HG03097 (cell line): Measurements from ENCODE around the gene DACH1.
"Not testable (repeated sequence)": the region's sequence is repeated elsewhere in the genome, so short reads cannot be mapped to it uniquely, and the experiment has no call there.

Experiments used
- ATAC-seq: cut with Tn5 transposase; IDR thresholded peaks from one replicate; pipeline ENCODE4 v1.9.1; 2021; ENCODE audit not compliant: unreplicated experiment, low FRiP score

Gene DACH1

DNA sequence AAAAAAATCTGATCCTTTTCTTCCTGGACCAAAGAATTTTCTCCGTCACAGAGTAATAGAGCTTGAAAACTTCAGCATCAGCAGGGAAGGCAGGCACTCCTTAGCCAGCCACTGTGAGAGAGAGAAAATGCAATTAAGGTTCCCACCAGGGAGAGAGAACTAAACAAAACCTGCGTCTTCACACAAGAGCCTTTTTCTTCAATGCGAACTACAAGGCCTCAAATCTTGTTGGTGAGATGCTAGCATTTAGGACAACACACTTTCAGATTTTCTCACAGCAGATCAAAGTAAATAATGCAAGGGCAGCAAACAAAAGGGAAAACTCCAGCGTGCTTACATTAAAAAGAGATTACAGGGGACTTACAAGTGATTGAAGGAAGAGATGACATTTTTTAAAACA is 80.1 kb downstream of the DACH1 start:
- no peak for ATAC-seq

DNA sequence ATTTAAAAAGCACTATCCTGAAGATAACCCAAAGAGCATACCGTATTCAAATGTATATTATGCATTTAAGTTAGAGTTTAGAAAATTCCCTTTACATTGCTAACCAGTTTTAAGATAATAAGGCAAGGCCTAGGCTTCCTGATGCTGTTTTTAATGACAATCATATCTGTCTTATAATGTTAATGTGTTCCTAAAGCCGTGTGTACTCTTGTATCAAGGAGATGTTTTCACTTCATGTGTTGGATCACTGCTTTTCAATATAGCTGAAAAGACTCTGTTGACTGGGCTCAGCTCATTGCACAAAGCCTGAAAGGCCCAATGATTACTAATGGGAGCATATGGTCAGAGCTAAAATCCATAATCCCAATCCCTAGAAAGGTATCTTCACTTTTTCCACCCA is 81.6 kb downstream of the DACH1 start:
- no peak for ATAC-seq

DNA sequence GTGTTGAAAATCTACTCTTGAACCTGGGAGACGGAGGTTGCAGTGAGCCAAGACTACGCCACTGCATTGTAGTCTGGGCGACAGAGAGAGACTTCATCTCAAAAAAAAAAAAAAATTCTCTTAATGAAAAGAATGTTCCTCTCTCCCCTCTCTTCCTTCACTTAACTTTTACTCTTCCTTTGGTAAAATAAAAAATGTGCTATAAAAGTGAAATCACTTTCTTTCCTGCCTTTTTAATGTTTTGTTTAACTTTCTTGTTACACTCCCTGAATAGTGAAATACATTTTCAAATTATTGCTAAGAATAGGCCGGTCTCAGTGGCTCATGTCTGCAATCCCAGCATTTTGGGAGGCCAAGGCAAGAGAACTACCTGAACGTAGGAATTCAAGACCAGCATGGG is 86.5 kb downstream of the DACH1 start:
- ATAC-seq = no peak

DNA sequence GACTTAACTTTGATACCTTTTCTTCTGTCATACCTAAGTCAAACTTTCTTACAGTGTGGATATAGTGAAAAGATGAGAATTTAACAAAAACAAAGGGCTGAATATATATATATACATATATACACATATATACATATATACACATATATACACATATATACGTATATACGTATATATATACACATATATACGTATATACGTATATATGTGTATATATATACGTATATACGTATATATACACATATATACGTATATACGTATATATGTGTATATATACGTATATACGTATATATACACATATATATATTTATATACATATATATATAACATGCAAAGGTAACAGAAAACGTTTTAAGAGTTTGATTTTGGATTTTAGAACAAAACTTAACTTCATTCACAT is 88.0 kb downstream of the DACH1 start:
- ATAC-seq = not testable (repeated sequence)

DNA sequence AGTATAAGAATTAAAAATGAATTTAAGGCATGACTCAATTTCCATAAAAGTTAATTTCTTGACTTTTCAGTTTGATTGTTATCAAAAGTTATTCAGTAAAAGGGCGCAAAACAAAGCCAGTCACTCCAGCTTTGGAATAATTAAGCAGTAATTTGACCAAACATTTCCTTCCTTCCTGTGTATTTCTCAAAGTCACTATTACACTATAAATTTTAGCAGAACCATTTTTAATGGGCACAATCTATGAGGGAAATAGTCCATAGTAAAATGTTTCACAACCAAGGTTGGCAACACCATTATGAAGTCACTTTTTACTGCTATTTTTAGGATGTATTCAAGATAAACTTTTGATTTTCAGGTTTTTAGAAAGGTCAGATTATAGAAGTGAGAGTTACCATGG is 91.0 kb downstream of the DACH1 start:
- ATAC-seq = no peak

DNA sequence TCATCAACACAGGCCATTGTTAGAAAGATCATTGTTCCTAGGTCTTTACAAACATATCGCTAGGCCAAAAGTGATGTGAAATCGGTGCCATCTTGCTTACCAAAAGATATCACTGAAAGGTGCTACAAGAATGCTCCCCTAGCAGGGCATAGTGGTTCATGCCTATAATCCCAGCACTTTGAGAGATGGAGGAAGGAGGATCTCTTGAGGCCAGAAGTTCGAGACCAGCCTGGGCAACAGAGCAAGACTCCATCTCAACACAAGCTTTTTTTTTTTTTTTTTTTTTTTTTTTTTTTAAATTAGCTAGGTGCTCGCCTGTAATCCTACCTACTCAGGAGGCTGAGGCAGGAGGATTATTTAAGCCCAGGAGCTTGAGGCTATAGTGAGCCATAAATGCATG is 92.1 kb downstream of the DACH1 start:
- no peak for ATAC-seq

DNA sequence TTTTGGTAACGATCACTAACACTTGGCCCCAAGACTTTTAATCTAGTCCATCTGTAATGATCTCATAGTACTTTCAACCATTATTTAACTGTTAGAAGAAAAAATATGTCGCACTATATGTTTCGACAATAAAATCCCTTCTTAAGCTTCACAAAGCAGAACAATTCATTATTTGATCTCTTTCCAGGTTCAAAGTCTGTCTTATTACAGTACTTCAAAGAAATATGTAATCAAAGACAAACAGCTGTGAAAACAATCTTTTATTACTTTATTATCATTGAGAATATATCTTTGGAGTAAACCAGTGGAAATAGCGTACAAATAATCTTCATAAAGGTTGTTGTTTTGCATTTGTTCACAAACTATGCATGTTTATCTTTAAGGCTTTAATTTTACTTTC is 93.5 kb downstream of the DACH1 start:
- ATAC-seq = no peak

DNA sequence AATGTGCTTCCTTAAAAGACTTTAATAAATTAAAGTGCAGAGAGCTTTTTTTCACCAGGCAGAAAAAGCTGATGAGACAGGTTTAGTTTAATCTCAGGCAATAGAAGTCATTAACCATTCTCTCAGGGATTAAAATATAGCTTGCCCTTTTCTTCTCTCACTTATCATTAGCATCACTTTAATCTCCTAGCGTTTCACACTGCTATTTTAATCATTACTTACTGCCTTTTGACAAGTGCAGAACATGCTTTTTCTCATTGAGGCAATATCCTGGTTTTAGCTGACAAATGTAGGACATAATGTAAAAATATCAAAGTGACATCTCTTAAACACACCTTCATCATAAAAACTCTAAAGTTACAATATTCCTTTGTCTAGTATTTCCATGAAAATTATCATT is 94.6 kb downstream of the DACH1 start:
- no peak for ATAC-seq

DNA sequence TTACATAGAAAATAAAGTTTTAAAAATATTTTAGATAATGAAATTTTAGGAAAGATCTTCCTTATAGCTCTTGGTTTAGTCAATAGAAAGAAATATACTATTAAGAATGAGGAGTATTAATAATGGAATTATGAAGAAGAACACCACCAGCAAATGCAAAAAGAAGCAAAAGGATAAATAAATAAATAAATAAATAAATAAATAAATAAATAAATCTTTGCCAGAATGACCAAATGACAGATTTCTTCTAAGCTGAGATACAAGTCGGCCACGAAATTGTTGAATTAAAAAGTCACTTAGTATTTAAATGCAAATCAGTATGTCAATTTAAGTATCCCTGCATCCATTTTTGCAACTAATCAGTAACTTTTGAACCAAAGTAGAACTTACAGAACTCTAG is 95.9 kb downstream of the DACH1 start:
- no peak for ATAC-seq

DNA sequence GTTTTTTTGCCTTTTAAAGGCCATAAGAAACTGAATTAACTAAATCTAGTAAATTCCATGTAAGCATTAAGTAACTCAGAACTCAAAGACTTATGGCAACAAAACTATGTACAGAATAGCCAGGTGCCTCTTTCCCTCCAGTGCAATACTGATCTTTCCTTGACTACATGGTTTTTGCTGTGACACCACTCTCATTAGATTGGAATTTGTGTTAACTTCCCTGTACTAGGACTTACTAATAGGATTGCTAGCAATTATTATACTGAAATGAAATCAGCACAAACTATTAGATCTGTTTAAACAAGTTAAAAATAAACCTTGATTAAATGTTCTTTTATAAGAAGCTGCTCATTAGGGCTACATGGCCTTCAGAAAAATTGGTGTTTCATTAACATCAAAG is 96.3 kb downstream of the DACH1 start:
- ATAC-seq = no peak

DNA sequence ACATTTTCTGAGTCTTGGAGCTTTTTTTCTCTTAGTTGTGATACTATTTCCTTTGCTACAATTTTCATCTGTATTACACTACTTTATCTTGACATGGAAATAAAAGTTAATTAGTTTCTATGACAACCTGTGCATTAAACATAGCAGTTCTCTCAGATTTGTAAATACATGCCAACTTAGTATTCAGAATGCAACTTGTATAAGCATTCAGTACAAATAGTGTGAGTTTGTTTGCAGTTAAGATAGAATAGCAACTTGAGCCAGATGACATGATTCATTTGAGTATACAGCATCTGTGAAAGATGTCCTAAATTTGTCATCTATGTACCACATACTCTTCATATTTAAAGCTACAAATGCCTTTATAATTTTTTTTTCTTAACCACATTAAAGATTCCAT is 98.1 kb downstream of the DACH1 start:
- no peak for ATAC-seq

DNA sequence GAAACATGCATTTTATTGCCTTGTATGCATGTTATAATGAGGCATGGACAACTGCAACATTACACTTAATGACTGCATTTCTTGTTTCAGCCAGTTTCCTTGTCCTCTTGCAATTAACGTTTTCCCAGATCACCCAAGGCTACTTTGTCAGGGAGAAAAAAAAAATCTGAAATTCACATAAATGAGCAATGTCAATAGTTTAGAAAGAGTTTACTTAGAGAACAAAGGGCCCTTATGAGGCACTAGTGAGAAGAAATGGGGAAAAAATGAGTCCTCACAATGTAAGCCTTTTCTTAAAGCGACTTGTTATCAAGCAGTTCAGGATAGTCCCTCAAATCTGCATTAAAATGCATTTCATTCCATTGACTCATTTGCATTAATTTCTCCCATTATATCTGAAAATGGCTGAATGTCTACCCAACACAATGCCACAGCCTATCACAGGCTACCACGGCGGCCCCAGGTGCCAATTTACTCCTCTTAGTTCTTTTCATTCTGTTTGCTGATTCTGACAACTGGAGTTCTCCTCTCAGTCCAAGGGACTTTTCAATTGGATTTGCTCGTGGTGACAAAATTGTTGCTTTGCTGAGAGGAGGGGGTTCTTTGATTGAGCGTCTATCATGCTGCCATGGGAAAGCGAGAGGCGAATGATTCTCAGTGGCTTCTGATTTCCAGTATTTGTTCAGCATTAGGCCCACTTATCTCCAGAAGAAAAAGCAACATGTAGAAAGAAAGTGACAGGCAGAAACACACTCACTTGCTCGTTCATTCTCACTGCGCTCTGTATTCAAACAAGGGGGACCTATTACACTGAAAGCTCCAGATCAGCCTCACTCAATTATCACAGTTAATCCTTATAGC is 107.1 kb downstream of the DACH1 start:
- ATAC-seq = no peak

DNA sequence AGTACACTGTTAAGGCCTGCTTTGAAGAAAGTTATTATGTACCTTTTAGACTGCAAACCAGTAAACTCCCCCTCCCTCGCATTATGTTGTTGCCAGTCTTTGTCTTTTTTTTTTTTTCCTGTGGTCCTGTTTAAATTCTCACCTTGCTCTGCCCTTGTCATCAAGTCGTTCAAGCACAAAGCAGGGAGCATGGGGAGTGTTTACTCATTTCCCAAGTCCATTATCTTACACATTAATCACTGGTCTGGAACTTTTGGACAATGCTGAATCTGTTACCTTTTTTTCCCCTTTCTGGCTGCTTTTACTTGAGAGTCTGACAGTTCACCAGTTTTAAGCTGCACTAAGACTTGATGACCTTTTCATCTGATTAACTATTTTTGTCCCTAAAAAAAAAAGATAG is 108.2 kb downstream of the DACH1 start:
- no peak for ATAC-seq

DNA sequence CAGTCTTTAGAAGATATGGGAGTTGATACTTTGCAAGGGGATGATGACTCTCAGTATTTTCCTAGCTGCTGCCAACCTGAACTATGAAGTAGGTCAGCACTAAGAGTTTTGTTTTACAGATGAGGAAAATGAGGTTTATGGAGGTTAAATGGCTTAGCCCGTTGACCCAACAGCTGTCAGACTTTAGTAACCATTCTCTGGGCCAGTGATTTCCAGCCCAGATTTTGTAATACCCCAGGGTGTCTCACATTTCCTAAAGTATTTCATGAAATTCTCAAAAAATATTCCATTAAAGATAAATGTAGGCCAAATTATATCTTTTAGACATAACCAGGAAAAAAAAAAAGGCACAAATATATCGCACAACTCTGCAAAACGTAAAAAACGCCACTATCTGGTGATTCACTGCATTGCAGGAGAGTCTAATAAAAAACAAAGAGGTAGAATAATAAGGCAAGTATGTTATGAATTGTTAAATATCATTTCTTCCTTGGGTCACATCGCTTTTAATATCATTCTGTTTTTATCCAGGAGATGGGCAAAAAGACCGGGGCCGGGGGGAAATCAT is 112.5 kb downstream of the DACH1 start:
- no peak for ATAC-seq

DNA sequence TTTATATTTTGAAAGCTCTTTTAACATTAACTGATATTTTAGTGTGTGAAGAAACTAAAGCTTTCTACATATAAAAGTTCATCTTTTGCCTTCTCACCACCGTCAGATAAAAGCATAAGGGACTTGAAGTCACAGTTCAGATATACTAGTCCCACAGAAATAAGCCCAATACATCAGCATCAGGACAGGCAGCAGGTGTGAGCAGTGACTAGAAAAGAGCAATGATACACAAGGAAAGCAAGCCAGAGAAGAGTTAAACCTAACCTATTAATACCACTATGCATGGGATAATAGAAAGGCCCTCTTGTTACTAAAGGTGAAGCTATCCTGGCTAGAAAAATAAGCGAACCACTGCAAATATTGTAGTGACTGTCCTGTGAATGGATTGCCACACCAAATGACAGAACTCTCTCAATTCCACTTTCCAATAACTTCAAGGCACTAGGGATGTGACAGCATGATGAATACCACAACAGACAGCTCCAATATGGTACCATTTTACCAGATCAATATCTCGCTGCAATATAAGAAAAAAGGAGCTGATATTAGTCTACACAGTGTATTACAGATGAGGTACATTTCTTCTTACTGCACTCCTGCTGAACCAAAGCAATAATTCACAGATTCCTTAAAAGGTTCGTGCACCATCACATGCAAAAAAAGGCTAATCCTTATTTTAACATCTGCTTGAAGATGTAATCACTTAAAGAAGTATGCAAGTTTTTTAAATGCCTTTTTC is 114.1 kb downstream of the DACH1 start:
- no peak for ATAC-seq

DNA sequence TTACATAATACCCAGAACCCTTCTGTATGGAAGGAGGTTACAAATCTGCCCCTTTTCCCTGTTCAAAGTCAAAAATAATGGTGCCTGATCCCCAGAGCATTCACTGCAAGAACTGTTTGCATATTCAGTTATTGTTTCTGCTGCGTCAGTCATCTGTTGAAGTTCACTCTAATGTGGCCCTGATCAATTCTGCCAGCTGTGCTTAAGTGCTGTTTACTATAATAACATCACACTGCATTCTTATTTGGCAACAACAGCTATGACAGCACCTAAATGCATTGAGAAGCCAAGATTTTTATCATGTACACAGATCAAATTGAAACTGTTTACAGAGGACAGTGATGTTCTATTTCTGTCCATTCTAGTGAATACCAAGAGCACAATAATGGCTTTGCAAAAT is 115.9 kb downstream of the DACH1 start:
- ATAC-seq = no peak

DNA sequence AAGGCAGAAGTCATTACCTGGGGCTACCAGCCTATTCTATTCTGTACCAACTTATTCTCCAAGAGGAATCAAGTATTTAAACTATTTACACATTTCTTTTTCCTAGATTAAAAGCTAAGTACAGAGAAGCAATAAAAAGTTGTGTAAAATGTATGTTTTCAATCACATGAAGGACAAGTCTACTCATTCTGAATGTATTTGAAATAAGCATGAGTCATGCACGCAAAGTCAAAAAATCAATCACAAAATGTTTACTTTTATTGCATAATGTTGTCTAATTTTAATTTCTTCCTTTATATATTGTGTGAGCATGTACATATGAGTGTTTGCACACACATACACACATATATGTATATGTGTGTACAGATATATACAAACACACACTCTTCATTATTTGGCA is 136.7 kb downstream of the DACH1 start:
- no peak for ATAC-seq

DNA sequence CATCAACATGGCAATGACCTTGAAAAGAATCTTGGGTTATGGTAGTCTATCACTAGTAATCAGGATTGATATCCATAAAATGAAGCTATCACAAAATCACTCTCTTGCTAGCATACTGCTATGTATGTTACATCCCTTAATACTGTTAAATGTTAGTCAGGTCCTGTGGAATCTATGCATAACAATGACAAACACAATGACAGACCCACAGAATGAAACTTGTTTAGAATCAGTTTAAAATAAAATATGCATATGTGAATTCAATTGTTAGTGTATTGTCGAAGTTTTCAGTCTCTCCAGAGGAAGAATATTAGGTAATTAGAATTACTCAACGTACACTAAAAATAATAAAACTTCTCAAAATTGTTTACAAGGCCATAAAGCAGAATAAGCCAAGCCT is 137.6 kb downstream of the DACH1 start:
- ATAC-seq = no peak

DNA sequence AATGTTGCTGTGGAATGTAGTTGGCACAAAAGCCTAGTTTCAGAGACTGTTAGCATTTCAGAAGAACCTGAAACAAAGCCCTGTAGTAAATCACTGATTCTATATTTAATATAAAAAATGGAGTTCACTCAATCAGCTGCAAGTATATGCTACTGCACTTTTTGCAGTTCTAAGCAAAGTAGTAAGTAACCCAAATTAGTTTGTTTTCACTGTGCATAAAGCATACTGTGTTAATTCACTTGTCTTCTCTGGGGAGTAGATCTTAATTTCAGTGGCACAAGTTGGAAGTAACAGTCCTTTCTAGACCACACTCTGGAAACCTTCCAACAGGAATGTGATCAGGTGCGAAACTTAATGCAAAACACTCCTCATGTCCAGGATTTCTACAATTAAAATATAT is 139.3 kb downstream of the DACH1 start:
- ATAC-seq = no peak

DNA sequence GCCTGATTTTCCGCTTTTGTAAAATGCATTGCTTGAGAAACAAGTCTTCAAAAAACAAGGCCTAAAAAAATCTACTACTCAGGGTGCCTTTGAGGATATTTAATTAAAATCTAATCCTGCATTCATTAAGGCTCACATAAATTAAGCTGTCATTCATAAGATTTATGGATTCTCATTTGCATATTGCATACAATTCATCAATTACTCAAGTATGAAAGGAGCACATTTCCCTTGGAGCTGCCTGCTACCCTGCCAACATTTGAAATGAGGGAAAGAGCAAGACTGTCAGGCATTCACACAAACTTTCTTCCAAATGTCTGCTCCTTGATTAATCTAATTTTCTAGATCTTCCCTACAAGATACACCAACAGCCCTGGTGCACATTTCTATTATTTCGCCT is 140.0 kb downstream of the DACH1 start:
- no peak for ATAC-seq

DNA sequence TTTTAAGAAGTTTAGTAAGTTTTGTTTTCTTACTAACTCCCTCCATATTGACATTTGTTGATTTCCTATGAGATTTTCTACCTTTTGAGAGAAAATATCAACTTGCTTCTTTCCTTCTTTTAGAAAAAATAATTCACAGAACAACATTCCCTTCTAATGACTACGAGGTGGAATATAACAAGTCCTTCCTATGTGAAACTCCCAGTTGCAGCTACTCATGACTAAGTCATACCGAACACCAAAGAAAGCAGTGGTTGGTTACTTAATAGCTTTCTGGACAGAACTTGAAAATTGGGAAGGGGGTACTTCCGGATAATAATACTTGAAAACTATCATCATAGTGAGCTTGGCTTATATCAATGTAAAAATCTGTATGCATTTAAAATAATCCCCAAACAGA is 144.8 kb downstream of the DACH1 start:
- no peak for ATAC-seq

DNA sequence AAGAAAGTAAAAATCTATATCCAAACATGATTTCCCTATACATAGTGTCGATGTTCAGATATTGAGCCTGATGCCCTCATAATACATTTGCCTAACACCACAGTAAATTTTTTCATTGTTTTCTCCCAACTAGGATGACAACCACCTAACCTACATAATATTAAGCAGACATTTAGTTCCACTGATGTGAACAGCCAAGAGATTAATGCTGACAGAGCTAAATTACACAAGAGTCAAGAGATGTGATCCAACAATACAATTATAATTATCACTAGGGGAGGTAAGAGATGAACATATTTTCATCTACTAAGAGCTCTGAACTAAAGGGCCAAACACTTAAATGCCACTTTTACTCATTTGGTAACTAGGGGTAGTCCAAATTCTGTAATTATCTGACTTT is 145.9 kb downstream of the DACH1 start:
- no peak for ATAC-seq
